ENCODE results near the gene FUCA1.
"Not testable (repeated sequence)": the region's sequence is repeated elsewhere in the genome, so short reads cannot be mapped to it uniquely, and the experiment has no call there.

Gene FUCA1
- total RNA-seq = 50.7 to 245 (median 129) reads per million in 18 experiments

- peak; percentile 93 to 94 for DNase-seq
Observed at GRCh38 chr1:23867895-23868556, at the start of gene FUCA1. FUCA1 (minus strand) TSS chr1:23868290; CDS start chr1:23868286, 4 bp downstream.

- DNase-seq = peak; percentile 84 to 86
Observed at GRCh38 chr1:23916209-23917131, 48.4 kb upstream of the FUCA1 start.

GRCh38 chr1:23915466-23915865 is 47.4 kb upstream of the FUCA1 start:
- DNase-seq = no peak

- no peak for DNase-seq
Observed at GRCh38 chr1:23914921-23915320, 46.8 kb upstream of the FUCA1 start.

- DNase-seq = no peak
Observed at GRCh38 chr1:23913212-23913880, 45.3 kb upstream of the FUCA1 start, which contains the start of gene CNR2. CNR2 (minus strand) TSS chr1:23913362; CDS start chr1:23875617, 37,745 bp downstream.

- DNase-seq = peak; percentile 36 to 38
Observed at GRCh38 chr1:23911921-23912320, 43.8 kb upstream of the FUCA1 start.

GRCh38 chr1:23910553-23911246 is 42.6 kb upstream of the FUCA1 start:
- peak in 1 of 2 donors; percentile 31 for DNase-seq

GRCh38 chr1:23910144-23910543 is 42.1 kb upstream of the FUCA1 start:
- no peak for DNase-seq

GRCh38 chr1:23909412-23909811 is 41.3 kb upstream of the FUCA1 start:
- peak in 1 of 2 donors; percentile 26 for DNase-seq

- peak; percentile 65 to 71 for DNase-seq
Observed at GRCh38 chr1:23908453-23909341, 40.6 kb upstream of the FUCA1 start.

GRCh38 chr1:23906731-23907130 is 38.6 kb upstream of the FUCA1 start:
- DNase-seq = no peak

- no peak for DNase-seq
Observed at GRCh38 chr1:23905461-23906025, 37.5 kb upstream of the FUCA1 start.

GRCh38 chr1:23904748-23905357 is 36.8 kb upstream of the FUCA1 start:
- no peak for DNase-seq

GRCh38 chr1:23903754-23904153 is 35.7 kb upstream of the FUCA1 start:
- DNase-seq = no peak

- no peak for DNase-seq
Observed at GRCh38 chr1:23902321-23903278, 34.5 kb upstream of the FUCA1 start.

GRCh38 chr1:23900017-23900416 is 31.9 kb upstream of the FUCA1 start:
- not testable (repeated sequence) for DNase-seq

GRCh38 chr1:23899070-23899469 is 31.0 kb upstream of the FUCA1 start:
- peak; percentile 29 to 57 for DNase-seq

- DNase-seq = peak; percentile 67 to 76
Observed at GRCh38 chr1:23897083-23897482, 29.0 kb upstream of the FUCA1 start.

- DNase-seq = no peak
Observed at GRCh38 chr1:23896491-23896890, 28.4 kb upstream of the FUCA1 start.

All from inflammatory macrophage (primary cell).